C1 segment of cervical spinal cord (tissue), 14 donors: ENCODE measurements around the gene CHI3L1.

Experiments
- DNase-seq, 14 donors: peaks; one replicate each; lab custom pipeline; 2025; lab: John Stamatoyannopoulos, UW

Gene CHI3L1

GRCh38 chr1:203181586-203182386 is 4.7 kb downstream of the CHI3L1 start:
- DNase-seq = no peak

- DNase-seq = no peak
These were observed 5.7 kb downstream of the CHI3L1 start for GRCh38 chr1:203180611-203181330.

GRCh38 chr1:203179667-203180005 is 6.9 kb downstream of the CHI3L1 start:
- no peak for DNase-seq

- no peak for DNase-seq
These were observed 7.5 kb downstream of the CHI3L1 start for GRCh38 chr1:203178821-203179666.

- no peak for DNase-seq
These were observed 8.4 kb downstream of the CHI3L1 start for GRCh38 chr1:203178083-203178482.

- DNase-seq = peak in 1 of 14 donors; percentile 32
These were observed 8.9 kb downstream of the CHI3L1 start for GRCh38 chr1:203177470-203178039.

- DNase-seq = no peak
These were observed 9.5 kb downstream of the CHI3L1 start for GRCh38 chr1:203177036-203177405.

GRCh38 chr1:203176273-203177035 is 10.1 kb downstream of the CHI3L1 start:
- DNase-seq = no peak

GRCh38 chr1:203175827-203176241 is 10.7 kb downstream of the CHI3L1 start:
- peak in 6 of 14 donors; percentile 16 to 63 (median 42) for DNase-seq

GRCh38 chr1:203175237-203175826 is 11.2 kb downstream of the CHI3L1 start, which contains the start of gene MYBPH:
Gene MYBPH, minus strand, starts transcription at chr1:203175826. Its CDS starts 71 bp downstream, at chr1:203175755.
- no peak for DNase-seq

GRCh38 chr1:203174324-203174985 is 12.0 kb downstream of the CHI3L1 start:
- DNase-seq = no peak

GRCh38 chr1:203173566-203173965 is 12.9 kb downstream of the CHI3L1 start:
- DNase-seq = no peak

- DNase-seq = no peak
These were observed 13.4 kb downstream of the CHI3L1 start for GRCh38 chr1:203173011-203173555.

- peak in 8 of 14 donors; percentile 18 to 60 (median 46) for DNase-seq
These were observed 14.1 kb downstream of the CHI3L1 start for GRCh38 chr1:203172184-203173010.

GRCh38 chr1:203171341-203172183 is 14.9 kb downstream of the CHI3L1 start:
- no peak for DNase-seq

- DNase-seq = no peak
These were observed 15.7 kb downstream of the CHI3L1 start for GRCh38 chr1:203170625-203171330.
